Loucy (cell line): Measurements from ENCODE around the gene EOLA1.

Experiments used
- CTCF ChIP-seq: fragments of 200-600 bp; sonication (generic); conservative IDR thresholded peaks from 2 replicates; pipeline ENCODE4 v1.5.1; 2014; ENCODE audit warnings: mild to moderate bottlenecking, antibody characterized with exemption, low read length
- EZH2phosphoT487 ChIP-seq: fragments of 200-600 bp; IDR thresholded peaks from 2 replicates; pipeline ENCODE4 v1.6.1; 2018; ENCODE audit warnings: antibody characterized with exemption, mild to moderate bottlenecking, moderate library complexity, borderline replicate concordance

GRCh38 chrX:149513825-149514428 lies 26.9 kb upstream of the EOLA1 start:
- TF ChIP-seq CTCF (no peak), EZH2phosphoT487 (no peak)
